Measurements from ENCODE around the gene AK3. TPM values are rescaled to one million over a fixed set of nuclear protein-coding genes. Genes with fewer than 3 reads are reported as not detected.

The AK3 gene
- total and polyA plus RNA-seq, 2 donors (not counting 1 experiment from before 2014, with no cell fraction given): 66.3 to 90.3 TPM

GRCh38 chr9:4668604-4669003, 72.4 kb downstream of the AK3 start:
- Histone ChIP-seq H3K9me3 (ENCODE audit: control insufficient read depth, insufficient read depth, low read depth, low read length) (no peaks in the 10 kb centered on the region), H3K4me1 (ENCODE audit: control insufficient read depth, extremely low read depth, insufficient read depth, low read length) (peaks cover 3% of the 10 kb centered on the region), H3K27ac (ENCODE audit: insufficient read depth, low read length) (no peak overlapping the region), H3K4me2 (ENCODE audit: extremely low read depth, insufficient read depth, low read length) (no peak overlapping the region), H2AFZ (ENCODE audit: low read length) (no peak overlapping the region), H3K27me3 (ENCODE audit: control insufficient read depth, insufficient read depth, low read length) (no peaks in the 10 kb centered on the region), H3K36me3 (ENCODE audit: control insufficient read depth, insufficient read depth, low read length) (no peaks in the 10 kb centered on the region), H4K20me1 (ENCODE audit: control insufficient read depth, extremely low read depth, insufficient read depth, low read length) (no peaks in the 10 kb centered on the region), H3K79me2 (ENCODE audit: control insufficient read depth, insufficient read depth, low read length) (no peaks in the 10 kb centered on the region), H3K9ac (ENCODE audit: insufficient read depth, low read length) (no peak overlapping the region), H3K4me3 (replicated peaks in 1 of 4; ENCODE audit: control extremely low read depth in 1 of 4, insufficient read depth in 1 of 4, low read depth in 3 of 4, low read length in 4 of 4) (no peak overlapping the region)
- TF ChIP-seq CTCF (conservative IDR thresholded peaks at IDR 0.05 in 1 of 2, IDR thresholded peaks at IDR 0.05 in 1 of 2; ENCODE audit: low read depth in 1 of 2, low read length in 2 of 2): no peak
- TF ChIP-seq EZH2 (IDR thresholded peaks at IDR 0.05; ENCODE audit: low read length, missing control alignments): no peak
- DNase-seq (ENCODE audit: low read depth in 2 of 2): no peak

- TF ChIP-seq EZH2 (IDR thresholded peaks at IDR 0.05; ENCODE audit: low read length, missing control alignments) (no peak), CTCF (conservative IDR thresholded peaks at IDR 0.05 in 1 of 2, IDR thresholded peaks at IDR 0.05 in 1 of 2; ENCODE audit: low read depth in 1 of 2, low read length in 2 of 2) (no peak)
Observed at GRCh38 chr9:4667681-4668080, 73.3 kb downstream of the AK3 start.

GRCh38 chr9:4666042-4666699, 74.8 kb downstream of the AK3 start, which contains the start of gene SPATA6L:
Gene SPATA6L (minus strand): TSS chr9:4666480. CDS start chr9:4666250, 230 bp downstream.
- peak; percentile 48 to 63 for DNase-seq (ENCODE audit: low read depth in 2 of 2)
- H3K9ac ChIP-seq (ENCODE audit: insufficient read depth, low read length): peak within 1 kb of the TSS; percentile 43
- H3K4me3 ChIP-seq (replicated peaks in 1 of 4; ENCODE audit: control extremely low read depth in 1 of 4, insufficient read depth in 1 of 4, low read depth in 3 of 4, low read length in 4 of 4): peak within 1 kb of the TSS; percentile 31 to 62 (median 58)
- no peaks in the 10 kb centered on the region for H3K36me3 ChIP-seq (ENCODE audit: control insufficient read depth, insufficient read depth, low read length)
- no peaks in the 10 kb centered on the region for H3K9me3 ChIP-seq (ENCODE audit: control insufficient read depth, insufficient read depth, low read depth, low read length)
- no peaks in the 10 kb centered on the region for H3K27me3 ChIP-seq (ENCODE audit: control insufficient read depth, insufficient read depth, low read length)
- no peaks in the 10 kb centered on the region for H3K79me2 ChIP-seq (ENCODE audit: control insufficient read depth, insufficient read depth, low read length)
- H4K20me1 ChIP-seq (ENCODE audit: control insufficient read depth, extremely low read depth, insufficient read depth, low read length): no peaks in the 10 kb centered on the region
- peak within 1 kb of the TSS; percentile 81 for H2AFZ ChIP-seq (ENCODE audit: low read length)
- TF ChIP-seq EZH2 (IDR thresholded peaks at IDR 0.05; ENCODE audit: low read length, missing control alignments) (no peak), CTCF (conservative IDR thresholded peaks at IDR 0.05 in 1 of 2, IDR thresholded peaks at IDR 0.05 in 1 of 2; ENCODE audit: low read depth in 1 of 2, low read length in 2 of 2) (peak in 1 of 2 donors; percentile 19)
- peaks cover 11% of the 10 kb centered on the region for H3K4me1 ChIP-seq (ENCODE audit: control insufficient read depth, extremely low read depth, insufficient read depth, low read length)
- peak within 1 kb of the TSS; percentile 24 for H3K27ac ChIP-seq (ENCODE audit: insufficient read depth, low read length)
- peak within 1 kb of the TSS; percentile 86 for H3K4me2 ChIP-seq (ENCODE audit: extremely low read depth, insufficient read depth, low read length)

More at GRCh38 chr9:4667681-4668080, 73.3 kb downstream of the AK3 start:
- DNase-seq (ENCODE audit: low read depth in 2 of 2): no peak
- Histone ChIP-seq H3K79me2 (ENCODE audit: control insufficient read depth, insufficient read depth, low read length) (no peaks in the 10 kb centered on the region), H3K4me2 (ENCODE audit: extremely low read depth, insufficient read depth, low read length) (no peak overlapping the region), H4K20me1 (ENCODE audit: control insufficient read depth, extremely low read depth, insufficient read depth, low read length) (no peaks in the 10 kb centered on the region), H3K27ac (ENCODE audit: insufficient read depth, low read length) (no peak overlapping the region), H3K36me3 (ENCODE audit: control insufficient read depth, insufficient read depth, low read length) (no peaks in the 10 kb centered on the region), H3K9me3 (ENCODE audit: control insufficient read depth, insufficient read depth, low read depth, low read length) (no peaks in the 10 kb centered on the region), H3K27me3 (ENCODE audit: control insufficient read depth, insufficient read depth, low read length) (no peaks in the 10 kb centered on the region), H2AFZ (ENCODE audit: low read length) (no peak overlapping the region), H3K9ac (ENCODE audit: insufficient read depth, low read length) (no peak overlapping the region), H3K4me3 (replicated peaks in 1 of 4; ENCODE audit: control extremely low read depth in 1 of 4, insufficient read depth in 1 of 4, low read depth in 3 of 4, low read length in 4 of 4) (no peak overlapping the region), H3K4me1 (ENCODE audit: control insufficient read depth, extremely low read depth, insufficient read depth, low read length) (peaks cover 8% of the 10 kb centered on the region)
